ENCODE data around the gene CD300LF.

CD300LF gene

DNA sequence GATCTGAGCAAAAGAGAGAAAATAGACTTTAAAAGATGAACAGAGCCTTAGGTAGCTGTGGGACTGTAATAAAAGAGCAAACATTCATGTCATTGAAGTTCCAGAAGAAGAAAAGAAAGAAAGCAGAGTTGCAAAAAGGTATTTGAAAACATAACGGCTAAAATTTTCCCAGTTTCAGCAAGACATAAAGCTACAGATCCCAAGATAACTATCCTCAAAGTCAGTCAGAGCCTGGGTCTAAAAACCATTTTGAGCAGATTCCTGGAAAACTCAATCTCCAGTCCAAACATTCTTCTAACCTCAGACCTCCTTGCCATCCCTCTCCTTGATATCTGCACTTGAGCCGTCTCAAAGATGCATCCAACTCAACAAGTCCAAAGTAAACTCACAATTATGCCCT lies 68.3 kb downstream of the CD300LF start:
- FAIRE-seq: no peak
- DNase-seq (ENCODE audit: insufficient read length, low spot score): no peak
- TF ChIP-seq, protein P1, sequence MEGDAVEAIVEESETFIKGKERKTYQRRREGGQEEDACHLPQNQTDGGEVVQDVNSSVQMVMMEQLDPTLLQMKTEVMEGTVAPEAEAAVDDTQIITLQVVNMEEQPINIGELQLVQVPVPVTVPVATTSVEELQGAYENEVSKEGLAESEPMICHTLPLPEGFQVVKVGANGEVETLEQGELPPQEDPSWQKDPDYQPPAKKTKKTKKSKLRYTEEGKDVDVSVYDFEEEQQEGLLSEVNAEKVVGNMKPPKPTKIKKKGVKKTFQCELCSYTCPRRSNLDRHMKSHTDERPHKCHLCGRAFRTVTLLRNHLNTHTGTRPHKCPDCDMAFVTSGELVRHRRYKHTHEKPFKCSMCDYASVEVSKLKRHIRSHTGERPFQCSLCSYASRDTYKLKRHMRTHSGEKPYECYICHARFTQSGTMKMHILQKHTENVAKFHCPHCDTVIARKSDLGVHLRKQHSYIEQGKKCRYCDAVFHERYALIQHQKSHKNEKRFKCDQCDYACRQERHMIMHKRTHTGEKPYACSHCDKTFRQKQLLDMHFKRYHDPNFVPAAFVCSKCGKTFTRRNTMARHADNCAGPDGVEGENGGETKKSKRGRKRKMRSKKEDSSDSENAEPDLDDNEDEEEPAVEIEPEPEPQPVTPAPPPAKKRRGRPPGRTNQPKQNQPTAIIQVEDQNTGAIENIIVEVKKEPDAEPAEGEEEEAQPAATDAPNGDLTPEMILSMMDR (IDR thresholded peaks at IDR 0.05; ENCODE audit: insufficient read depth, missing control alignments): no peak

Data from D721Med (cell line).